ENCODE data around the gene PRTG. TPM values are rescaled to one million over a fixed set of nuclear protein-coding genes. Genes with fewer than 3 reads are reported as not detected.

The PRTG gene
- total and polyA plus RNA-seq, 2 donors (not counting 3 experiments of a cell fraction or from before 2014, with no cell fraction given) = 3.4 to 12.4 TPM

- CTCF ChIA-PET = interaction anchor here (0.9 to 3.8 kb wide), 21 partner anchors 12 to 219 kb away, joined by 3 to 40 read pairs (median 5); no protein-coding TSS in a partner anchor
- no peak overlapping the region for H3K27ac ChIP-seq (ENCODE audit: insufficient read depth, low read depth, low read length)
- no peak for DNase-seq (ENCODE audit: low read depth, low spot score)
- FAIRE-seq = no peak
- H3K79me2 ChIP-seq (ENCODE audit: control insufficient read depth, insufficient read depth, low read length) = no peaks in the 10 kb centered on the region
- no peaks in the 10 kb centered on the region for H3K36me3 ChIP-seq (ENCODE audit: control insufficient read depth in 2 of 2, extremely low read depth in 1 of 2, insufficient read depth in 2 of 2, low read length in 2 of 2)
- no peak overlapping the region for H2AFZ ChIP-seq (ENCODE audit: low read depth, low read length)
- H3K9ac ChIP-seq (replicated peaks; ENCODE audit: extremely low read depth, insufficient read depth, low read length) = no peak overlapping the region
- H3K9me3 ChIP-seq (replicated peaks; ENCODE audit: control insufficient read depth, insufficient read depth, low read length) = no peaks in the 10 kb centered on the region
- no peak overlapping the region for H3K4me3 ChIP-seq (replicated peaks in 1 of 3; ENCODE audit: insufficient read depth in 1 of 3, low read depth in 1 of 3, low read length in 3 of 3)
- dilution Hi-C loops (cut with MboI; ENCODE audit: extremely low pct_ligation_motif_present, low sequenced_read_pairs) = no loop called here
- TF ChIP-seq POLR2AphosphoS5 (IDR thresholded peaks at IDR 0.05; ENCODE audit: insufficient read depth, low read depth, low read length) = no peak
- no peak for TF ChIP-seq CTCF (IDR thresholded peaks at IDR 0.05; ENCODE audit: extremely low read depth in 1 of 2, insufficient read depth in 1 of 2, low read depth in 1 of 2, low read length in 2 of 2)
- no peak for TF ChIP-seq JUN (IDR thresholded peaks at IDR 0.05; ENCODE audit: borderline replicate concordance, insufficient read depth, insufficient read length, low read depth)
- TF ChIP-seq POLR2A (IDR thresholded peaks at IDR 0.05; ENCODE audit: low read depth, low read length) = no peak
- no peak for TF ChIP-seq MYC (IDR thresholded peaks at IDR 0.05; ENCODE audit: low read depth, low read length)
- TF ChIP-seq MAX (IDR thresholded peaks at IDR 0.05; ENCODE audit: insufficient read depth, insufficient read length) = no peak
- TF ChIP-seq FOS (IDR thresholded peaks at IDR 0.05; ENCODE audit: borderline replicate concordance, insufficient read depth, low read length) = no peak
- no peak for TF ChIP-seq EZH2 (IDR thresholded peaks at IDR 0.05; ENCODE audit: borderline replicate concordance, low read depth, low read length, severe bottlenecking)
- no peak for TF ChIP-seq GATA2 (IDR thresholded peaks at IDR 0.05; ENCODE audit: insufficient read depth, insufficient read length, low read depth, low read length)
- BruUV-seq (replicated peaks) = no TSS peak
- H3K4me1 ChIP-seq (ENCODE audit: control insufficient read depth, extremely low read depth, insufficient read depth, low read length) = no peaks in the 10 kb centered on the region
- POLR2A ChIA-PET = no interaction called here
- H3K4me2 ChIP-seq (ENCODE audit: insufficient read depth, low read length) = no peak overlapping the region
- H4K20me1 ChIP-seq (replicated peaks; ENCODE audit: control insufficient read depth, extremely low read depth, insufficient read depth, low read length) = no peaks in the 10 kb centered on the region
- H3K9me1 ChIP-seq (replicated peaks; ENCODE audit: control insufficient read depth, extremely low read depth, insufficient read depth, low read length) = no peaks in the 10 kb centered on the region
- H3K27me3 ChIP-seq (ENCODE audit: control insufficient read depth in 2 of 2, insufficient read depth in 2 of 2, low read length in 2 of 2) = peaks cover 5% of the 10 kb centered on the region in 2 experiments
- intact Hi-C loops (cut with micrococcal nuclease) = no loop called here
These were observed 32.4 kb upstream of the PRTG start for GRCh38 chr15:55775316-55775715.

Measured in endothelial cell of umbilical vein (primary cell).